ENCODE data around the gene PNMA8C.
"Not testable (repeated sequence)": the region's sequence is repeated elsewhere in the genome, so short reads cannot be mapped to it uniquely, and the experiment has no call there.

The PNMA8C gene

DNA sequence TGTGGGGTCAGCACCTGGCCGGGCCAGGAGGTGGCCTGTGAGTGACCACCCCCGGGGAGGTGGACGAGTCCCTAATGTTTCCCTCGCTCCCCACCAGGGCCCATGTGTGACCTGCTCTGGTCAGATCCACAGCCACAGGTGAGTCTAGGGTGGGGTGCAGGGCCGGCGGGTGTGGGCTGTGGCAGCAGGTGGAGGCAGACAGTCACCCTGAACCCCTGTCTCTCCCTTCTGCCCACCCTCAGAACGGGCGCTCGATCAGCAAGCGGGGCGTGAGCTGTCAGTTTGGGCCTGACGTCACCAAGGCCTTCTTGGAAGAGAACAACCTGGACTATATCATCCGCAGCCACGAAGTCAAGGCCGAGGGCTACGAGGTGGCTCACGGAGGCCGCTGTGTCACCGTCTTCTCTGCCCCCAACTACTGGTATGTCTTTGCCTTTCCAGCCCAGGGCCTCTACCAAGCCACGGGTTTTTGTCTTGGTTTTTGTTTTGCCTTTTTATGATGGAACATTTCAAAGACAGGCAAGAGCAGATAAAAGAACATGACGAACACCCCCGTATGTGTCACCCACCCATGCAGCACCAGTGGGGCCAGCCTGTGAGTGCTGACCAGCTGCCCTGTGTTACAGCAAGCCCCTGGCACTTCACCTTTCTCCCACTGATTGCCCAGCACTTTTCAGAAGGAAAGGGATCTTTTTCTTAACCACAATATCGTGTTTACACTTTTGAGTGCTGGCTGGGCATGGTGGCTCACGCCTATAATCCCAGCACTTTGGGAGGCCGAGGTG is 40.2 kb downstream of the PNMA8C start:
- no peak for DNase-seq

DNA sequence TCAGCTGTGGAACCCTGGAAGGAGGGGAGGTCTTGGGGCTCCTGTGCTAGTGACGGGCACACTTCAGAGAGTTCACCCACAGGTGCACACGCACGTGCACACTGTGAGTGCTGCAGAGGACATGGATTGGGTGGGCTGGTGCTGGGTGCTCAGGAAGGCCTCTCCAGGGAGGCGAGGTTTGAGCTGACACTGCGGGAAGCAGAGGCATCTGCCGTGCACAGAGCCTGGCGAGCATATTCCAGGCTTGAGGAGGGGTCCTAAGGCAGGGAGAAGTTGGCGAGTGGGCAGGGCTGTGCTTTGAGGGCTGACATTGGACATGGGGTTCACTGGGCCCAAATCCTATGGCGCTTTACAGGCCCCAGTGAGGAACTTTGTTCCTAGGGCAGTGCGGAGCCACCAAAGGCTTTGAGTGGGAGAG is 41.0 kb downstream of the PNMA8C start:
- DNase-seq: no peak

DNA sequence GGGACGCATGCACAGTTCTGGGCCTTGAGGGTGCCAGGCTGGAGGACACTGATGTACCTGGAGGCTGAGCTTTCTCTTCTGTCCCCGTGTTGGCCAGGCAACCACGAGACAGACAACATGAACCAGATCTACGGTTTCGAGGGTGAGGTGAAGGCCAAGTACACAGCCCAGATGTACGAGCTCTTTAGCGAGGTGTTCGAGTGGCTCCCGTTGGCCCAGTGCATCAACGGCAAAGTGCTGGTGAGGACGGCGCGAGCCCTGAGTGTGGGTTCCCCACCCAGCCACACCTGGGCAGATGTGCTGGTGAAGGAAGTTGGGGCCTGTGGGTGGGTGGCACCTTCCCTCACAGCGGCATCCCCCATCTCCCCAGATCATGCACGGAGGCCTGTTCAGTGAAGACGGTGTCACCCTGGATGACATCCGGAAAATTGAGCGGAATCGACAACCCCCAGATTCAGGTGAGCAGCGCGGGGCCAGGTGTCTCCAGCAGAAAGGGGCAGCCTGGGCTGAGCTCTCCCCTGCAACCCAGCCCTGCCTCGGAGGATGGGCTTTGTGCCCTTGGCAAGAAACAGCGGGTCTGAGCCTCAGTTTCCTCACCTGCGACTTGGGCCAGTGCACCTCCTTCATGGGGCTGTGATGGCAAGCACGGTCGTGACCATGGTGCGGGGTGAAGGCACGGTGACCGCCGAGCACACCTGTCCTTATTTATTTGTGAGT is 41.6 kb downstream of the PNMA8C start:
- no peak for DNase-seq

DNA sequence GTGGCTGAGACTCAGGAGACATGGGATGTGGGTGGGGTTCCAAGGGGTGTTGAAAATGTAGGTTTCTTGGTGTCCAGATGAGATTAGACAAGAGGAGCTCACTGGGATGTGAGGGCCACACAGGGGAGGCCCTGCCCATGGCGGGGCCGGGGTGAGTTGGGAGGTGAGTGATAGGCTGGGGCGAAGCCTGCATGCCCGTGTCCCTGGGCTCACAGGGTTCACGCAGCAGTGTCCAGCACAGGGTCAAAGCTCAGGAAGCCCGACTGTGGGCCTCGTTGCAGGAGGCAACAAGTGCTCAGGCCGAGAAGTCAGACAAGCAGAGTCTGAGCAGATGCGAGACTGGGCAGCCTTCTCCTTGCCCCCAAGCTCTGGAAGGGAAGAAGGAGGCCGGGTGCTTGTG is 42.6 kb downstream of the PNMA8C start:
- DNase-seq: no peak

DNA sequence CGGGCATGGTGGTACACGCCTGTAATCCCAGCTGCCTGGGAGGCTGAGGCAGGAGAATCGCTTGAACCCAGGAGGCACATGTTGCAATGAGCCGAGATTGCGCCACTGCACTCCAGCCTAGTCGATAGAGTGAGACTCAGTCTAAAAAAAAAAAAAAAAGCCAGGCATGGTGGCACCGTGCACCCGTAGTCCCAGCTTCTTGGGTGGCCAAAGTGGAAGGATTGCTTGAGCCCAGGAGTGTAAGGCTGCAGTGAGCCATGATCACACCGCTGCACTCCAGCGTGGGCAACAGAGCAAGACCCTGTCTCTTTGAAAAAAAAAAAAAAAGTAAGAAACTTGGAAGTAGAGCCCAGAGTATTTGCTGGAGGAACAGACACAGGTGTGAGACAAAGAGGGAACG is 43.1 kb downstream of the PNMA8C start:
- no peak for DNase-seq

DNA sequence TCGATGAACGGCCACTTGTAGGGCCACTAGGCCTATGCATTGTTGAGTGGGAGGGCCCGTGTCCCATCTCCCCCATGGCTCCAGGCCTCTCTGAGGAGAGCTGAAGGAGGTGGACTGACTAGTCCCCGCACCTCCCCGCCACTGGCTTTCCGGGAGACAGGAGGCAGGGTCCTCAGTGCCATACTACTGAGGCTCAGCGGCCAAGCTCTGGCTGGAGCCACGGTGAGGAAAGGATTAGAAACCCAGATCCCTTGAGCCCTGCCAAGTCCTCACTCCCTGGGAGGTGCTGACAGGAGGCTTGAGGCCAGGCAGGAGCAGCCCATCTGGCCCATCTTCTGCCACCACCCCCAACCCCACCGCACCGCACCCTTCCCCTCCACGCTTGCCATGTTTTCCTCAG is 44.3 kb downstream of the PNMA8C start:
- DNase-seq: no peak

DNA sequence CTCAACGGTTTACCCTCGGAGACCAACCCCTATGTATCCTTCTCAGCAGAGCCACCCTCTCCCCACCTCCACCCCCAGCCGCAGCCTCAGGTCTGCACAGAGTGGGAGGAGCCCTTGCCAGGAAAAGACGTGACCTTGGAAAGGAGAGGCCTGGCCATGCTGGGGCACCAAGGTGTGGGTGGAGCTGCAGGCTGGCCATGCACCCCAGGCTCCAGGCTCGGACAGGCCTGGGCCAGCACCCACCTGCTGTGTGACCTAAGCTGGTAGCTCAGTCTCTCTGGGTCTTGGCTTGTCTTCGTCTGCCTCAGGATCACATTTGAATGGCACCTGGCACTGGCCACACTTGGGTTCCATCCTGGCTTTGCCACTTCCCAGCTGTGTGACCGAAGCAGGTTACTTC is 44.9 kb downstream of the PNMA8C start:
- DNase-seq: no peak

DNA sequence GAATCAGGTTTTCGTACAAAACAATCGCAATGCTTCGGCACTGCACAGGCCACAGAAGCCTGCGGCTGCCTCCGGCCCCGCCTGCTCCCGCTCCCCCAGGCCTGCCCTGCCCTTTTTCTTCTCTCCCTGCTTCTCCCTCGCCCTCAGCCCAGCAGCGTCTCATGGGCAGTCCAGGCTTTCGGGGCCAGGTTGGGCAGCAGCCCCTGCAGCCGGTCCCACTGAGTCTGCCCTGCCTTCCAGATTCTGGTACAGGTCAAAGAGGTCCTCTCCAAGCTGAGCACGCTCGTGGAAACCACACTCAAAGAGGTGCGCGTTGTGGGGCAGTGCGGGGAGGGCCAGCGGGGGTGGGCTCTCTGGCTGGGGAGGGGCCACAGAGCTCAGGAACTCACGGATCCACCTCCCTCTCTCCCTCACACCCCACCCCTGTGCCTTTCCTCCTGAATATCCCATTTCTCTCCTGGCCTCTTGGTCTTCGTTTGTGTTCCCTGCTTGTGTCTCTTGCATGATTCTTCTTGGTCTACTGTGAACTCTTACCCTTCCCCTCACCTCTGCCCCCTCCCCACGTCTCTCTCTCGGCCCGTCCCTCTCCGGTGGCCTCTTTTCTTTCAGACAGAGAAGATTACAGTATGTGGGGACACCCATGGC is 45.4 kb downstream of the PNMA8C start:
- no peak for DNase-seq

DNA sequence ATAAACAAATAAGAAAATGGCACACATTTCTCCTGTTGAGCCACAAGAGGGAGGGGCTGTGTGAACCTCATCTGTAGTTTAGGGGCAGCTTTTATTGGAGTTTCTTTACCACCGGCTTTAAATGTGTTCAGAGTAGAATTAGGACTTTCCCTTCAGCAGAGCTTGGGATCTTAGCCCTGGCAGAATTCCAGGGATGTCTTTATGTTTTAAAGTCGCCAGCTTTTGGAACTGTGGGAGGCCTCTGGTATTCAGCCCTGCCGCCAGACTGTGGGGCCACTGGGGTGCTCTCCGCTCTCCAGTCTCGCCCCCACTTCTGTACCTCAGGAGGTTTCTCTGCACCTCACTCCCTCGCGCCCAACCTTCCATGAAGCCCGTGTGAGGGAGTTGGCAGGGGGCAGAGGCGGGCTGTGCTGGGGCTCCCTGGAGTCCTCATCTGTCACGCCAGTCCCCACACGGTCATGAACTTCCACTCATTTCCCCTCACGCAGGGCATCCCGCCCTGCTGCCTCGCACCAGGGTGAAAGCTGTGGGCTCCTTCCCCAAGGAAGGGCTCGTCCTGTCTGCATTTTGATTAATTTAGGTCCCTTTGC is 46.9 kb downstream of the PNMA8C start:
- DNase-seq: no peak

DNA sequence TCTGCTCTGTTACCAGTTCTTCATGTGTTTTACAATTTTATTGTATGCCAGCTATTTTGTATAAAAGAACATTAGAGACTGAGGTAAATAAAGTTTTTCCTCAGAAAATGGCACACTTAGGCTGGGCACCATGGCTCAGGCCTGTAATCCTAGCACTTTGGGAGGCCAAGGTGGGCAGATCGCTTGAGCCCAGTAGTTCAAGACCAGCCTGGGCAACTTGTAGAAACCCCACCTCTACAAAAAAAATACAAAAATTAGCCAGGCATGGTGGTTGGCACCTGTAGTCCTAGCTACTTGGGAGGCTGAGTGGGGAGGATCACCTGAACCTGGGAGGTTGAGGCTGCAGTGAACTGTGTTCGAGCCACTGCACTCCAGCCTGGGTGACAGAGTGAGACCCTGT is 47.4 kb downstream of the PNMA8C start:
- DNase-seq: no peak

DNA sequence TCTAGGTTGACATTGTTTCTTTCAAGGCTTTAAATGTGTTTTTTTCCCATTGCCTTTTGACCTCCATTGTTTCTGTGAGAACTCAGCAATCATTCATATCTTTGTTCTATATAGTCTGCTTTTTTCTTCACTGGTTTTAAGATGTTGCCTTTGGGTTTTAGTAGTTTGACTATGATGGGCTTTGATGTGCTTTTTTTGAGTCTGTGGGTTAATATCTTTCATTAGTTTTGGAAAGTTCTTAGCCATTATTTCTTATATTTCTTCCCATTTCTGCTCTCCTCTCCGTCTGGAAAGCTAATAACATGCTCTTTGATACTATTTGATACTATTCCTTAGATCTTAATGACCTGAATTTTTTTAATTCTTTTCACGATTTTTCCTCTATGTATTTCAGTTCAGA is 48.0 kb downstream of the PNMA8C start:
- DNase-seq: no peak

DNA sequence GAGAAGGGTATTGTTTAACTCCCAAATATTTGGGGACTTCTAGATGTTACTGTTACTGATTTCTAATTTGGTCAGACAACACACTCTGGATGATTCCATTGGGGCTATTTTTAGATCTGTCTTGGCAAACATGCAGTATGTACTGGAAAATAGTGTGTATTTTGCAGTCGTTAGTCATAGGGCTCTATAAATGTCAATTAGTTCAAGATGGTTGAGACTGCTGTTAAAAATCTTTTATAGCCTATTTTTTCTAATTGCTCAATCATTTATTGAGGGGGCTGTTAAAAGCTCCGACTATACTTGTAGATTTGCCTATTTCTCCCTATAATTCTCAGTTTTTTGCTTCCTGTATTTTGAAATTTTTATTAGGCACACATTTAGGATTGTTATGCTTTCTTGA is 50.5 kb downstream of the PNMA8C start:
- no peak for DNase-seq

DNA sequence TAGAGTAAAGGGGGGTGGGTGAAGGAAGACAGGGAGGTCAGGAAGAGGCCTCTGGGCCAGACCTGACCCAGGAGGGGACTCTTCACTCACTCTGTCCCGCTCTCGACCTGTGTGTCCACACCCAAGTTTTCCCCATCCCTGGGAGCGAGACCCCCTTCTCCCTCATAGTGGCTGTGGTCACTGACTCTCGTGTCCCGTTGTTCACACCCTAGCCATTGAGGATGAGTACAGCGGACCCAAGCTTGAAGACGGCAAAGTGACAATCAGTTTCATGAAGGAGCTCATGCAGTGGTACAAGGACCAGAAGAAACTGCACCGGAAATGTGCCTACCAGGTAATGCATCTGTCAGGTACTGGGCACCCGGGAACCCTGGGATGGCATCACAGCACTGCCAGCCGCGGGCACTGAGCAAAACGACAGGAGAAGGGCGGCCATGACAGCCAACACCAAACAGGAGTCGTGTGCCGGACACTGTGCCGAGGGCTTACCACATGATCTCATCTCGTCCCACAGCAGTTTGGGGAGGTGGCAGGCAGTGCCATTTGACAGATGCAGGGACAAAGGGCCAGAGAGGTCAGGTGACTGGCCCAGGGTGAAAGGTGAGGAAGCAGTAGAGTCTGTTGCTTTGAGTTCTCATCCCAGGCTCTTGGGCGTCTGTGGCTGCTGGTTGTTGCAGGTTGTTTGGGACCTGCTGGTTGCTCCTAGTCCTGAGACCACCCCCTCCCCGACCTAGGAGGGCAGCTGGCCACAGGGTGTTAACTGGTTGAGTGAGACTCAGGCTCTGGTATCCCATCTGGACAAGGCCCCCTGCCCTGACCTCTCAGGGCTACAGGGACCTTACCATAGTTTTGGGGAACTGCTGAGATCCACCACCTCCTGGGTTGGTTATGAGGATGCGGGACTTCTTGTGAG is 52.2 kb downstream of the PNMA8C start:
- DNase-seq: no peak

DNA sequence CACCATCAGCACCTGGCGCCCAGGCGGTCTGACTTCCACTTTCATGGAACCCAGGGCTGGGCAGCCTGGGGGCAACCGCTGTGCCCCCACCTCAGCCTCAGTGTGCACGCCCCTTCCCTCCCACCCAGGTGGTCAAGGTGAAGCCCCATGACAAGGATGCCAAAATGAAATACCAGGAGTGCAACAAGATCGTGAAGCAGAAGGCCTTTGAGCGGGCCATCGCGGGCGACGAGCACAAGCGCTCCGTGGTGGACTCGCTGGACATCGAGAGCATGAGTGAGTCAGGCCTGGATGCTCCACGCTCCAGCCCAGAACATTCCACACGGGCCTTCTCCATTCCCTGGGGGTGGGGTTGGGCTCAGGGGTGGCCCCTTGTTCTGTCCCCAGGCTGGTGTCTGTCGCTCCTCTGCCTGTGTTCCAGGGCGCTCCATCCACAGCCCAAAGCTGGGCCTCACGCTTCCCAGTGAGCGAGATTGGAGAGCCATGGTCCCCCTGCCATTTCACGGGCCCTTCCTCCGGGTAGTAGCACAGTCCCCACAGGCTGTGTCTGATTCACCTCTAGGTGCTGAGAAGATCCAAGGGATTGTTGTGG is 53.2 kb downstream of the PNMA8C start:
- DNase-seq: not testable (repeated sequence)
